PC-9 (cell line): ENCODE results near the gene LMX1B. TPM values are rescaled to one million over a fixed set of nuclear protein-coding genes. Genes with fewer than 3 reads are reported as not detected.

Source experiments
- BruUV-seq: library from RNA; stranded (reverse); fragments of 400-500 nt; replicated peaks from 2 replicates; lab custom pipeline; 2021; lab: Mats Ljungman, UMichigan
- CTCF ChIA-PET: fragments of 300-600 bp; sonication (Branson Sonifier 250); formaldehyde crosslinking; loops from one replicate; lab custom pipeline; 2022; ENCODE audit warnings: antibody characterized with exemption; lab: Charles Lee
- POLR2A ChIA-PET: fragments of 300-600 bp; sonication (Branson Sonifier 250); formaldehyde crosslinking; loops from one replicate; lab custom pipeline; 2022; ENCODE audit warnings: antibody characterized with exemption; ENCODE audit not compliant: unreplicated experiment; lab: Charles Lee
- DNase-seq, 2 experiments: peaks; one replicate each; pipeline versions ENCODE4 v3.0.0 to v3.0.0-alpha.2; 2015 to 2022; ENCODE audit warnings: mixed read lengths in 1 of 2
- H2AFZ ChIP-seq: fragments of 200-600 bp; sonication (generic); 2 replicates; pipeline ENCODE4 v1.8.1; 2017; ENCODE audit warnings: antibody characterized with exemption
- H3F3A ChIP-seq: fragments of 200-600 bp; sonication (generic); 2 replicates; pipeline ENCODE4 v1.8.1; 2017; ENCODE audit warnings: antibody characterized with exemption, mild to moderate bottlenecking, low read depth; ENCODE audit not compliant: insufficient read depth
- H3K27ac ChIP-seq: fragments of 200-600 bp; sonication (generic); 2 replicates; pipeline ENCODE4 v1.6.1; 2016; ENCODE audit warnings: mixed run types
- H3K27me3 ChIP-seq: fragments of 200-600 bp; sonication (generic); 2 replicates; pipeline ENCODE4 v1.6.1; 2016; ENCODE audit warnings: low read depth, mixed run types; ENCODE audit not compliant: insufficient read depth
- H3K36me3 ChIP-seq: fragments of 200-600 bp; sonication (generic); 2 replicates; pipeline ENCODE4 v1.6.1; 2016; ENCODE audit warnings: low read depth, mixed run types
- H3K4me1 ChIP-seq: fragments of 200-600 bp; sonication (generic); replicated peaks from 2 replicates; pipeline ENCODE4 v1.6.1; 2016; ENCODE audit warnings: mixed run types; ENCODE audit not compliant: insufficient read depth
- H3K4me2 ChIP-seq: fragments of 200-600 bp; sonication (generic); 2 replicates; pipeline ENCODE4 v1.6.1; 2017; ENCODE audit warnings: mixed run types
- H3K4me3 ChIP-seq: fragments of 200-600 bp; sonication (generic); 2 replicates; pipeline ENCODE4 v1.6.1; 2016; ENCODE audit warnings: mixed run types
- H3K79me2 ChIP-seq: fragments of 200-600 bp; sonication (generic); 2 replicates; pipeline ENCODE4 v1.6.1; 2017; ENCODE audit warnings: low read depth, mixed run types
- H3K9me2 ChIP-seq: fragments of 200-600 bp; sonication (generic); 2 replicates; pipeline ENCODE4 v1.8.1; 2017; ENCODE audit warnings: mild to moderate bottlenecking; ENCODE audit not compliant: insufficient read depth
- H3K9me3 ChIP-seq: fragments of 200-600 bp; sonication (generic); 2 replicates; pipeline ENCODE4 v1.8.1; 2016; ENCODE audit warnings: low read depth; ENCODE audit not compliant: insufficient read depth
- H4K20me1 ChIP-seq: fragments of 200-600 bp; sonication (generic); 2 replicates; pipeline ENCODE4 v1.8.1; 2017; ENCODE audit not compliant: insufficient read depth
- EZH2 ChIP-seq: fragments of 200-600 bp; sonication (generic); IDR thresholded peaks from 2 replicates; pipeline ENCODE4 v1.8.0; 2017; ENCODE audit warnings: antibody characterized with exemption, low read depth
- intact Hi-C: fragments of 100-400 bp; cut with micrococcal nuclease; formaldehyde crosslinking; loops from one replicate; pipeline ENCODE4 v1.10.0; 2022; ENCODE audit not compliant: unreplicated experiment
- total RNA-seq: library from RNA; stranded (reverse); gene quantifications from 2 replicates; pipeline ENCODE4 v1.2.3, GENCODE V29; 2021
- TF ChIP-seq, protein P1 (sequence below): fragments of 200-600 bp; sonication (generic); conservative IDR thresholded peaks from 2 replicates; pipeline ENCODE4 v1.6.1; 2017; ENCODE audit warnings: mixed run types, antibody characterized with exemption, mild to moderate bottlenecking, moderate library complexity

The LMX1B gene
- total RNA-seq, 1 experiment from 2014 or later: not detected

DNA sequence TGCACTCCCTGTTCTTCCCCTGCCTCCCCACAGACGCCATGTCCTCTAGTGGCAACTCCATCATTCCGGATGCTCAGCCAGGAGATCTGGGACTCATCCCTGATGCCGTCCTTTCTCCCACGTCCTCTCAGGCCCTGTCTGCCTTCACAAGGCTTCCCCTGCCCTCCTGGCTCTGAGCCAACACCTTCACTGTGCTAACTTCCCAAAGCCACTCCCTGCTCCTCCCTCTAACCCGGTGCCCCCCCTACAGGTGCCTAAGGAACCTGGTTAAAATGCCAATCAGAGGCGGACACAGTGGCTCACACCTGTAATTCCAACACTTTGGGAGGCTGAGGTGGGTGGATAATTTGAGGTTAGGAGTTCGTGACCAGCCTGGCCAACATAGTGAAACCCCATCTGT, 67.6 kb downstream of the LMX1B start:
- no TSS peak for BruUV-seq
- Histone ChIP-seq H3F3A (no peaks in the 10 kb centered on the region), H3K9me2 (no peaks in the 10 kb centered on the region), H3K9me3 (no peaks in the 10 kb centered on the region), H4K20me1 (no peaks in the 10 kb centered on the region), H3K27ac (no peak overlapping the region), H2AFZ (no peak overlapping the region), H3K4me2 (no peak overlapping the region), H3K36me3 (no peaks in the 10 kb centered on the region), H3K27me3 (peaks cover 57% of the 10 kb centered on the region), H3K4me3 (no peak overlapping the region), H3K79me2 (no peaks in the 10 kb centered on the region), H3K4me1 (no peaks in the 10 kb centered on the region)
- no peak for TF ChIP-seq EZH2
- TF ChIP-seq, protein P1, sequence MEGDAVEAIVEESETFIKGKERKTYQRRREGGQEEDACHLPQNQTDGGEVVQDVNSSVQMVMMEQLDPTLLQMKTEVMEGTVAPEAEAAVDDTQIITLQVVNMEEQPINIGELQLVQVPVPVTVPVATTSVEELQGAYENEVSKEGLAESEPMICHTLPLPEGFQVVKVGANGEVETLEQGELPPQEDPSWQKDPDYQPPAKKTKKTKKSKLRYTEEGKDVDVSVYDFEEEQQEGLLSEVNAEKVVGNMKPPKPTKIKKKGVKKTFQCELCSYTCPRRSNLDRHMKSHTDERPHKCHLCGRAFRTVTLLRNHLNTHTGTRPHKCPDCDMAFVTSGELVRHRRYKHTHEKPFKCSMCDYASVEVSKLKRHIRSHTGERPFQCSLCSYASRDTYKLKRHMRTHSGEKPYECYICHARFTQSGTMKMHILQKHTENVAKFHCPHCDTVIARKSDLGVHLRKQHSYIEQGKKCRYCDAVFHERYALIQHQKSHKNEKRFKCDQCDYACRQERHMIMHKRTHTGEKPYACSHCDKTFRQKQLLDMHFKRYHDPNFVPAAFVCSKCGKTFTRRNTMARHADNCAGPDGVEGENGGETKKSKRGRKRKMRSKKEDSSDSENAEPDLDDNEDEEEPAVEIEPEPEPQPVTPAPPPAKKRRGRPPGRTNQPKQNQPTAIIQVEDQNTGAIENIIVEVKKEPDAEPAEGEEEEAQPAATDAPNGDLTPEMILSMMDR: no peak
- intact Hi-C loops: no loop called here
- CTCF ChIA-PET: no interaction called here
- POLR2A ChIA-PET: no interaction called here
- DNase-seq: no peak

DNA sequence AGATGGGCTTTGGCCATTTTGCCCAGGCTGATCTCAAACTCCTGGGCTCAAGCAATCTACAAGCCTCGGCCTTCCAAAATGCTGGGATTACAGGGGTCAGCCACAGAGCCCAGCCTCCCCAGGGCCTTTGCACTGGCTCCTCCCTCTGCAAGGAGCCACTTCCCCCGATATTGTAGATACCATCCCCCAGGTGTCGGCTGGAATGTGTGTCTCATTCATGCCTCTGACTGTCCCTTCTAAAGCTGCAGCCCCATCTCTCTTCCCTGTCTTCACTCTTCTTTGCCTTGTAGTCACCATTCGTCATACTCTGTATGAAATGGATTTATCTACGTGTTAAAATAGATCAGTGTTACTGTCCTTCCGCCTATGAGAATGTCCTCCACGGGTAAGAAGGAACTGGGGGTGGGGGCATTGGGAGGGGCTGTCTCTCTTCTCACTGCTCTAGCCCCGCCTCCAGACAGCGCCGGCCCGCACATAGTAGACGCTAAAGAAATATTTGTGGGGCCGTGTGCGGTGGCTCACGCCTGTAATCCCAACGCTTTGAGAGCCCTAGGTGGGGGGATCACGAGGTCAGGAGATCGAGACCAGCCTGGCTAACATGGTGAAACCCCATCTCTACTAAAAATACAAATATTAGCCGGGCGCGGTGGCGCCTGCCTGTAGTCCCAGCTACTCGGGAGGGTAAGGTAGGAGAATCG, 68.5 kb downstream of the LMX1B start:
- ChIA-PET POLR2A (no interaction called here), CTCF (no interaction called here)
- Histone ChIP-seq H3K79me2 (no peaks in the 10 kb centered on the region), H3K9me3 (no peaks in the 10 kb centered on the region), H3K27me3 (peaks cover 54% of the 10 kb centered on the region), H3K9me2 (no peaks in the 10 kb centered on the region), H3K36me3 (no peaks in the 10 kb centered on the region), H3K4me3 (no peak overlapping the region), H3K27ac (no peak overlapping the region), H3K4me1 (no peaks in the 10 kb centered on the region), H3K4me2 (no peak overlapping the region), H4K20me1 (no peaks in the 10 kb centered on the region), H3F3A (no peaks in the 10 kb centered on the region), H2AFZ (no peak overlapping the region)
- no TSS peak for BruUV-seq
- DNase-seq: no peak
- intact Hi-C loops: no loop called here
- TF ChIP-seq, protein P1: no peak
- TF ChIP-seq EZH2: no peak

- BruUV-seq: no TSS peak
- no peaks in the 10 kb centered on the region for H3K9me2 ChIP-seq
- no peak overlapping the region for H2AFZ ChIP-seq
- H3K9me3 ChIP-seq: no peaks in the 10 kb centered on the region
- no peaks in the 10 kb centered on the region for H4K20me1 ChIP-seq
- no peak for TF ChIP-seq EZH2
- TF ChIP-seq, protein P1: no peak
- intact Hi-C loops: no loop called here
- no peak overlapping the region for H3K4me2 ChIP-seq
- H3K4me3 ChIP-seq: no peak overlapping the region
- H3K4me1 ChIP-seq: no peaks in the 10 kb centered on the region
- peaks cover 54% of the 10 kb centered on the region for H3K27me3 ChIP-seq
- POLR2A ChIA-PET: no interaction called here
- H3K27ac ChIP-seq: no peak overlapping the region
- no peaks in the 10 kb centered on the region for H3F3A ChIP-seq
- H3K36me3 ChIP-seq: no peaks in the 10 kb centered on the region
- CTCF ChIA-PET: no interaction called here
- DNase-seq: no peak
- no peaks in the 10 kb centered on the region for H3K79me2 ChIP-seq
Observed at GRCh38 chr9:126682928-126683697, 69.4 kb downstream of the LMX1B start.
